HepG2 (cell line): ENCODE data around the gene ATXN7L2. TPM values are rescaled to one million over a fixed set of nuclear protein-coding genes. Genes with fewer than 3 reads are reported as not detected.

Experiments used
- ADNP ChIP-seq: sonication (generic); formaldehyde crosslinking; IDR thresholded peaks from 2 replicates; pipeline ENCODE4 v1.4.0; 2020; ENCODE audit warnings: missing genetic modification reagents
- BCL3 ChIP-seq: sonication (generic); formaldehyde crosslinking; IDR thresholded peaks from 2 replicates; pipeline ENCODE4 v1.5.1; 2020; ENCODE audit warnings: mild to moderate bottlenecking, missing genetic modification reagents, moderate library complexity
- EZH2 ChIP-seq: conservative IDR thresholded peaks from 2 replicates; pipeline ENCODE4 v1.6.1; 2012; ENCODE audit warnings: mild to moderate bottlenecking, low read depth, low read length, moderate library complexity
- FOXJ3 ChIP-seq: sonication (generic); formaldehyde crosslinking; IDR thresholded peaks from 2 replicates; pipeline ENCODE4 v1.4.0; 2020; ENCODE audit warnings: missing genetic modification reagents, mild to moderate bottlenecking, borderline replicate concordance
- GMEB1 ChIP-seq: sonication (generic); formaldehyde crosslinking; IDR thresholded peaks from 2 replicates; pipeline ENCODE4 v1.5.1; 2020; ENCODE audit warnings: missing genetic modification reagents, mild to moderate bottlenecking, borderline replicate concordance
- MTA1 ChIP-seq: sonication (generic); formaldehyde crosslinking; IDR thresholded peaks from 2 replicates; pipeline ENCODE4 v1.4.0; 2020; ENCODE audit warnings: missing genetic modification reagents, mild to moderate bottlenecking, borderline replicate concordance
- PRDM15 ChIP-seq: sonication (generic); formaldehyde crosslinking; IDR thresholded peaks from 2 replicates; pipeline ENCODE4 v1.4.0; 2020; ENCODE audit warnings: missing genetic modification reagents
- RELA ChIP-seq: sonication (generic); formaldehyde crosslinking; IDR thresholded peaks from 2 replicates; pipeline ENCODE4 v1.4.0; 2020; ENCODE audit warnings: missing genetic modification reagents
- STAT6 ChIP-seq: sonication (generic); formaldehyde crosslinking; IDR thresholded peaks from 2 replicates; pipeline ENCODE4 v1.4.0; 2020; ENCODE audit warnings: missing genetic modification reagents, mild to moderate bottlenecking, borderline replicate concordance
- TMF1 ChIP-seq: sonication (generic); formaldehyde crosslinking; IDR thresholded peaks from 2 replicates; pipeline ENCODE4 v1.8.1; 2022; ENCODE audit warnings: low read depth, missing genetic modification reagents
- ZEB1 ChIP-seq: IDR thresholded peaks from 2 replicates; pipeline ENCODE4 v1.6.1; 2012; ENCODE audit warnings: mild to moderate bottlenecking, low read depth, inconsistent platforms; ENCODE audit not compliant: insufficient replicate concordance
- ZGPAT ChIP-seq: IDR thresholded peaks from 2 replicates; pipeline ENCODE4 v1.6.1; 2016; ENCODE audit warnings: mild to moderate bottlenecking
- ZUFSP ChIP-seq: sonication (generic); formaldehyde crosslinking; IDR thresholded peaks from 2 replicates; pipeline ENCODE4 v1.9.0; 2021; ENCODE audit warnings: missing genetic modification reagents, mild to moderate bottlenecking, borderline replicate concordance
- polyA plus RNA-seq, 8 experiments: library from polyadenylated mRNA; depleted of rRNA in 3 of 8; stranded (reverse) in 7 of 8; unstranded in 1 of 8; fragments of >200 nt; fragmentation: Illumina TruSeq in 4 of 8; extraction: Trizol in 4 of 8; gene quantifications; 2 replicates each; pipeline versions ENCODE4 v1.2.1 to v1.2.3, GENCODE V29; 2011 to 2016; ENCODE audit warnings: low read depth in 4 of 8, missing spikeins in 1 of 8, mixed read lengths in 1 of 8; ENCODE audit not compliant: insufficient read depth in 1 of 8
- total RNA-seq, 5 experiments: library from RNA; depleted of rRNA; stranded (reverse); fragments of >200 nt; fragmentation: Illumina TruSeq; extraction: Trizol; gene quantifications; 2 replicates each; pipeline ENCODE4 v1.2.3, GENCODE V29; 2016; ENCODE audit warnings: low read depth in 1 of 5

The ATXN7L2 gene
- total and polyA plus RNA-seq, 2 of the 13 experiments (the other 11 are each of a cell fraction or from before 2014, with no cell fraction given) = 2.7 to 2.8 TPM

- TF ChIP-seq ZGPAT (CRISPR knock-in tag) = peak; percentile 62; the same call in 1 of the 2 replicates
- no peak for TF ChIP-seq FOXJ3 (CRISPR knock-in tag)
- no peak for TF ChIP-seq RELA (CRISPR knock-in tag)
- 0 out of 2 replicates have a peak, but pooled peaks have one; percentile 24 for TF ChIP-seq BCL3 (CRISPR knock-in tag)
- no peak for TF ChIP-seq ZEB1
- TF ChIP-seq TMF1 (CRISPR knock-in tag) = 0 out of 2 replicates have a peak, but pooled peaks have one; percentile 48
- no peak for TF ChIP-seq ADNP
- TF ChIP-seq MTA1 = peak; percentile 28; the same call in 1 of the 2 replicates
- TF ChIP-seq ZUFSP (CRISPR knock-in tag) = no peak
- TF ChIP-seq EZH2 = no peak
- TF ChIP-seq STAT6 (CRISPR knock-in tag) = 0 out of 2 replicates have a peak, but pooled peaks have one; percentile 42
- TF ChIP-seq GMEB1 = peak; percentile 71
- 0 out of 2 replicates have a peak, but pooled peaks have one; percentile 31 for TF ChIP-seq PRDM15
These were observed at the start of gene ATXN7L2 (continued) for GRCh38 chr1:109483672-109484518.
